ENCODE data around the gene RASGRP2.

DNA sequence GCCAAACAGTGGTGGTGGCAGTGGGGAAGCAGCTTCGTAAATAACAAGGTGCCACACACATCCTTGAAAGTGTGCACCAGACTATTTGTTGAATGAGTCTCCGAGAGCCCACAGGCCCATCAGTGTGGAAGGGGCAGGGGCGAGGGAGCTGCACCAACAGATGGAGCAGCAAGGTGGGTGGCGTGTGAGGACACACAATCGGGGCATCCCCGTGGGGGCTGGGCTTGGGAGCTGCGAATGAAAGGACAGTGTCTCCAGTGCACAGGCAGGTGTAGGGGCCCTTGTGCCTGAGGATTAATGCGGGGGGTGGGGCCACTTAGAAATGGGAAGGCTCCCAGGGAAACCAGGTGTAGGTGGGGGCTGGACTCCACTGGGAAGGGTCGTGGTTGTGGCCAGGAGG, 23.8 kb downstream of the RASGRP2 start:
- TF ChIP-seq CTCF (IDR thresholded peaks at IDR 0.05 in 8 of 11, conservative IDR thresholded peaks at IDR 0.05 in 3 of 11) (no peak), POLR2A (IDR thresholded peaks at IDR 0.05) (no peak)

Data from spleen (tissue), 7 donors.